Measurements from ENCODE around the gene PEX11G.

- TF ChIP-seq, protein P1, sequence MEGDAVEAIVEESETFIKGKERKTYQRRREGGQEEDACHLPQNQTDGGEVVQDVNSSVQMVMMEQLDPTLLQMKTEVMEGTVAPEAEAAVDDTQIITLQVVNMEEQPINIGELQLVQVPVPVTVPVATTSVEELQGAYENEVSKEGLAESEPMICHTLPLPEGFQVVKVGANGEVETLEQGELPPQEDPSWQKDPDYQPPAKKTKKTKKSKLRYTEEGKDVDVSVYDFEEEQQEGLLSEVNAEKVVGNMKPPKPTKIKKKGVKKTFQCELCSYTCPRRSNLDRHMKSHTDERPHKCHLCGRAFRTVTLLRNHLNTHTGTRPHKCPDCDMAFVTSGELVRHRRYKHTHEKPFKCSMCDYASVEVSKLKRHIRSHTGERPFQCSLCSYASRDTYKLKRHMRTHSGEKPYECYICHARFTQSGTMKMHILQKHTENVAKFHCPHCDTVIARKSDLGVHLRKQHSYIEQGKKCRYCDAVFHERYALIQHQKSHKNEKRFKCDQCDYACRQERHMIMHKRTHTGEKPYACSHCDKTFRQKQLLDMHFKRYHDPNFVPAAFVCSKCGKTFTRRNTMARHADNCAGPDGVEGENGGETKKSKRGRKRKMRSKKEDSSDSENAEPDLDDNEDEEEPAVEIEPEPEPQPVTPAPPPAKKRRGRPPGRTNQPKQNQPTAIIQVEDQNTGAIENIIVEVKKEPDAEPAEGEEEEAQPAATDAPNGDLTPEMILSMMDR (IDR thresholded peaks at IDR 0.05 in 4 of 5, conservative IDR thresholded peaks at IDR 0.05 in 1 of 5): no peak
- no peak for TF ChIP-seq POLR2A (IDR thresholded peaks at IDR 0.05)
Observed at GRCh38 chr19:7529610-7530490, 41.0 kb upstream of the PEX11G start.

Measured in gastrocnemius medialis (tissue), 4 donors.